Sigmoid colon (tissue), 7 donors: ENCODE results near the gene HACD4. TPM values are rescaled to one million over a fixed set of nuclear protein-coding genes. Genes with fewer than 3 reads are reported as not detected.

Source experiments
- DNase-seq: peaks from one replicate; pipeline ENCODE4 v3.0.0-alpha.2; 2019
- H3K27ac ChIP-seq, 4 donors: fragments of 200-600 bp; sonication (generic); one replicate each; pipeline ENCODE4 v1.5.1; 2016 to 2019; ENCODE audit warnings: mild to moderate bottlenecking in 1 of 4
- H3K27me3 ChIP-seq, 3 donors: fragments of 200-600 bp; sonication (generic); one replicate each; pipeline ENCODE4 v1.5.1; 2019; ENCODE audit warnings: mild to moderate bottlenecking in 1 of 3
- H3K36me3 ChIP-seq, 4 donors: fragments of 200-600 bp; sonication (generic); one replicate each; pipeline ENCODE4 v1.5.1; 2016 to 2019
- H3K4me1 ChIP-seq, 4 donors: fragments of 200-600 bp; sonication (generic); one replicate each; pipeline ENCODE4 v1.5.1; 2017 to 2019
- H3K4me3 ChIP-seq, 4 donors: fragments of 200-600 bp; sonication (generic); one replicate each; pipeline ENCODE4 v1.5.1; 2017 to 2019; ENCODE audit warnings: mild to moderate bottlenecking in 2 of 4, moderate library complexity in 1 of 4
- H3K9me3 ChIP-seq, 4 donors: fragments of 200-600 bp in 3 of 4; sonication (generic) in 3 of 4; one replicate each; pipeline versions ENCODE4 v1.5.1 to v1.6.1; 2013 to 2019
- EP300 ChIP-seq, 4 donors: sonication (generic); formaldehyde crosslinking; IDR thresholded peaks; one replicate each; pipeline ENCODE4 v1.6.1; 2017; ENCODE audit warnings: antibody characterized with exemption in 4 of 4
- POLR2A ChIP-seq, 2 donors: fragments of 450-650 bp; IDR thresholded peaks; one replicate each; pipeline ENCODE4 v1.6.1; 2016; ENCODE audit warnings: antibody characterized with exemption in 2 of 2, mild to moderate bottlenecking in 2 of 2, moderate library complexity in 2 of 2
- POLR2AphosphoS5 ChIP-seq, 4 donors: sonication (generic); formaldehyde crosslinking; IDR thresholded peaks; one replicate each; pipeline ENCODE4 v1.6.1; 2017; ENCODE audit warnings: antibody characterized with exemption in 4 of 4
- WGBS, 2 donors: extraction: QIAGEN DNeasy Blood & Tissue Kit; methylation state at CpG; one replicate each; pipeline ENCODE4 v1.1.7; 2013; 5-methylcytosine and 5-hydroxymethylcytosine counted together
- intact Hi-C: fragments of 100-400 bp; cut with DNase I; formaldehyde crosslinking; loops from one replicate; pipeline ENCODE4 v1.15.1; 2023
- polyA plus RNA-seq, 3 donors: library from polyadenylated mRNA; stranded (reverse); fragments of 200-250 nt; gene quantifications; one replicate each; pipeline ENCODE4 v1.2.3, GENCODE V29; 2013
- total RNA-seq, 4 donors: library from RNA; depleted of rRNA; stranded (reverse); fragments of >200 nt; gene quantifications; one replicate each; pipeline ENCODE4 v1.1.0, GENCODE V29; 2016
- TF ChIP-seq, protein P1 (sequence below), 4 experiments: fragments of 450-650 bp in 3 of 4; fragments of 200-600 bp in 1 of 4; IDR thresholded peaks; one replicate each; pipeline ENCODE4 v1.5.1; 2016 to 2019; ENCODE audit warnings: antibody characterized with exemption in 4 of 4, mild to moderate bottlenecking in 3 of 4, moderate library complexity in 2 of 4
- donor health status: healthy with polysubstance abuse.
- donor health status: Bipolar disorder and iron deficiency.
- donor health status: healthy.

The HACD4 gene
- total and polyA plus RNA-seq, 7 donors: 1.4 to 14.7 (median 8.8) TPM

DNA sequence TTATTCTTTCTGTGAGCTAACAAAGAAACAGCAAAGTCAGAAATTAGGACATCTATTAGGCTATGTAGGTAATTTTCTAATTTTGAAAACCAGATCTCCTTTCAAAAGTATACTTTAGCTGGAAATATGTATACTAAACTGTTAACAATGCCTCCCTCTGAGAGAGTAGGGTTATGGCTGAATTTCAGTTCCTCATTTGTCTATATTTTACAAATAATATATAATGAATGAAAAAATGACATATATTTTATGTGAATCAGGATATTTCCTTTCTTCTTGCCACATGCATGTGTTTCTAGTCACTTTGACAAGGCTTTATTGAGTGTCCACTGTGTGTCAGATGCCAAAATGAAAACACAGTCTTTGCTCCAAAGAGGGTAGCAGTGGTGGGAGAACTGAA lies 15.4 kb downstream of the HACD4 start:
- intact Hi-C loops: no loop called here
- H3K27me3 ChIP-seq: no peaks in the 10 kb centered on the region
- no peaks in the 10 kb centered on the region for H3K9me3 ChIP-seq
- no peak for TF ChIP-seq EP300 (IDR thresholded peaks at IDR 0.05)
- no peak for TF ChIP-seq POLR2AphosphoS5 (IDR thresholded peaks at IDR 0.05)
- TF ChIP-seq, protein P1, sequence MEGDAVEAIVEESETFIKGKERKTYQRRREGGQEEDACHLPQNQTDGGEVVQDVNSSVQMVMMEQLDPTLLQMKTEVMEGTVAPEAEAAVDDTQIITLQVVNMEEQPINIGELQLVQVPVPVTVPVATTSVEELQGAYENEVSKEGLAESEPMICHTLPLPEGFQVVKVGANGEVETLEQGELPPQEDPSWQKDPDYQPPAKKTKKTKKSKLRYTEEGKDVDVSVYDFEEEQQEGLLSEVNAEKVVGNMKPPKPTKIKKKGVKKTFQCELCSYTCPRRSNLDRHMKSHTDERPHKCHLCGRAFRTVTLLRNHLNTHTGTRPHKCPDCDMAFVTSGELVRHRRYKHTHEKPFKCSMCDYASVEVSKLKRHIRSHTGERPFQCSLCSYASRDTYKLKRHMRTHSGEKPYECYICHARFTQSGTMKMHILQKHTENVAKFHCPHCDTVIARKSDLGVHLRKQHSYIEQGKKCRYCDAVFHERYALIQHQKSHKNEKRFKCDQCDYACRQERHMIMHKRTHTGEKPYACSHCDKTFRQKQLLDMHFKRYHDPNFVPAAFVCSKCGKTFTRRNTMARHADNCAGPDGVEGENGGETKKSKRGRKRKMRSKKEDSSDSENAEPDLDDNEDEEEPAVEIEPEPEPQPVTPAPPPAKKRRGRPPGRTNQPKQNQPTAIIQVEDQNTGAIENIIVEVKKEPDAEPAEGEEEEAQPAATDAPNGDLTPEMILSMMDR (IDR thresholded peaks at IDR 0.05): no peak
- no peak for TF ChIP-seq POLR2A (IDR thresholded peaks at IDR 0.05)
- H3K27ac ChIP-seq: peak overlapping the region; percentile 1 to 48 (median 36)
- no peaks in the 10 kb centered on the region for H3K36me3 ChIP-seq
- DNase-seq: no peak
- no peak overlapping the region for H3K4me3 ChIP-seq
- peaks cover 0 to 28% (median 24%) of the 10 kb centered on the region in 4 donors for H3K4me1 ChIP-seq

GRCh38 chr9:21015129-21015815 lies 16.2 kb downstream of the HACD4 start:
- Histone ChIP-seq H3K9me3 (no peaks in the 10 kb centered on the region), H3K27me3 (no peaks in the 10 kb centered on the region), H3K36me3 (no peaks in the 10 kb centered on the region), H3K4me1 (peaks cover 0 to 28% (median 24%) of the 10 kb centered on the region in 4 donors), H3K4me3 (no peak overlapping the region), H3K27ac (peak overlapping the region; percentile 26 to 57 (median 48))
- WGBS, 2 donors: 44 to 74% methylated on average over 5 of the region's 5 CpGs
- intact Hi-C loops: no loop called here
- DNase-seq: no peak
- no peak for TF ChIP-seq POLR2AphosphoS5 (IDR thresholded peaks at IDR 0.05)
- TF ChIP-seq EP300 (IDR thresholded peaks at IDR 0.05): no peak
- TF ChIP-seq, protein P1 (IDR thresholded peaks at IDR 0.05): no peak
- no peak for TF ChIP-seq POLR2A (IDR thresholded peaks at IDR 0.05)

GRCh38 chr9:21002040-21002439 lies 29.4 kb downstream of the HACD4 start:
- 68 to 90% methylated on average over 2 of the region's 2 CpGs for WGBS, 2 donors
- TF ChIP-seq, protein P1 (IDR thresholded peaks at IDR 0.05): no peak
- TF ChIP-seq EP300 (IDR thresholded peaks at IDR 0.05): no peak
- TF ChIP-seq POLR2AphosphoS5 (IDR thresholded peaks at IDR 0.05): no peak
- TF ChIP-seq POLR2A (IDR thresholded peaks at IDR 0.05): no peak
- intact Hi-C loops: no loop called here
- Histone ChIP-seq H3K4me1 (peaks cover 0 to 20% (median 12%) of the 10 kb centered on the region in 4 donors), H3K4me3 (no peak overlapping the region), H3K27ac (no peak overlapping the region), H3K27me3 (no peaks in the 10 kb centered on the region), H3K9me3 (no peaks in the 10 kb centered on the region), H3K36me3 (peaks cover 0 to 12% (median 2%) of the 10 kb centered on the region in 4 donors)
- no peak for DNase-seq

DNA sequence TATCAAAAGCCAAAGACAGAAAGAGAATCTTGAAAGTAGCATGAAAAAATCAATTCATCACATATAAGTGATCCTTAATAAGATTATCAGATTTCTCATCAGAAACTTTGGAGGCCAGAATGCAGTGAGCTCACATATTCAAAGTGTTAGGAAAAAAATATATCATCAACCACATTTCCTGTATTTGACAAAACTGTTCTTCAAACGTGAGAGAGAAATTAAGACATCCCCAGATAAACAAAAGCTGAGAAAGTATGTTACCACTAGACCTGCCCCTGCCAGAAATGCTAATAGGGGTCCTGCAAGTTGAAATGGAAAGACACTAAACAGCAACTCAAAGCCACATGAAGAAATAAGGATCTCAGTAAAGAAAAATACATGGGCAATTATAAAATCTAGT lies 29.9 kb downstream of the HACD4 start:
- no peak overlapping the region for H3K27ac ChIP-seq
- 27 to 49% methylated on average over 1 of the region's 1 CpG for WGBS, 2 donors
- H3K36me3 ChIP-seq: peaks cover 0 to 7% (median 2%) of the 10 kb centered on the region in 4 donors
- intact Hi-C loops: no loop called here
- no peak overlapping the region for H3K4me3 ChIP-seq
- H3K9me3 ChIP-seq: no peaks in the 10 kb centered on the region
- peaks cover 0 to 24% (median 14%) of the 10 kb centered on the region in 4 donors for H3K4me1 ChIP-seq
- H3K27me3 ChIP-seq: no peaks in the 10 kb centered on the region
- TF ChIP-seq EP300 (IDR thresholded peaks at IDR 0.05) (no peak), POLR2A (IDR thresholded peaks at IDR 0.05) (no peak), POLR2AphosphoS5 (IDR thresholded peaks at IDR 0.05) (no peak)
- TF ChIP-seq, protein P1 (IDR thresholded peaks at IDR 0.05): no peak
- no peak for DNase-seq
